Mucosa of descending colon (tissue), 3 donors: ENCODE results near the gene ITPKC. TPM values are rescaled to one million over a fixed set of nuclear protein-coding genes. Genes with fewer than 3 reads are reported as not detected.

Experiments
- ATAC-seq: fragments of 200-7000 bp; cut with Tn5 transposase; one replicate; pipeline ENCODE4 v1.9.1; 2020; ENCODE audit warnings: mild to moderate bottlenecking, moderate library complexity
- DNase-seq, 3 donors: peaks; one replicate each; pipeline ENCODE4 v3.0.0-alpha.2; 2020
- H3K36me3 ChIP-seq: fragments of 200-600 bp; one replicate; pipeline ENCODE4 v1.8.0; 2021; ENCODE audit warnings: low read depth, mild to moderate bottlenecking
- H3K4me1 ChIP-seq: fragments of 200-600 bp; one replicate; pipeline ENCODE4 v1.8.0; 2021; ENCODE audit warnings: low read depth, mild to moderate bottlenecking
- H3K4me3 ChIP-seq: fragments of 200-600 bp; one replicate; pipeline ENCODE4 v1.8.0; 2021; ENCODE audit warnings: mild to moderate bottlenecking
- H3K9me3 ChIP-seq: fragments of 200-600 bp; one replicate; pipeline ENCODE4 v1.8.0; 2021; ENCODE audit warnings: mild to moderate bottlenecking
- intact Hi-C, 2 donors: fragments of 100-400 bp; cut with DNase I in 1 of 2; cut with micrococcal nuclease in 1 of 2; formaldehyde crosslinking; loops; one replicate each; pipeline versions ENCODE4 v1.11.0 to v1.11.1; 2022; cut with DNase I, micrococcal nuclease
- total RNA-seq, 3 donors: library from RNA; stranded (reverse); fragmentation: NEBNext Ultra II Directional in 2 of 3; extraction: Animal tissue kit (Norgen Biotek cat#: 25700) in 2 of 3; gene quantifications; one replicate each; pipeline versions ENCODE4 v1.2.1 to v1.2.4, GENCODE V29; 2021 to 2023
- TF ChIP-seq, protein P1 (sequence below): fragments of 200-600 bp; IDR thresholded peaks from one replicate; pipeline ENCODE4 v1.8.0; 2022; ENCODE audit warnings: antibody characterized with exemption, mild to moderate bottlenecking
- donor health status: DM: no; HTN: no; CAD: no; lungs with moderate emphysema.
- donor health status: DM: no; HTN: no; CAD: no.
- donor health status: DM: no; HTN: yes; CAD: no.

The ITPKC gene
- total RNA-seq, 3 donors from 2014 or later = 22.1 to 26.1 (median 23.2) TPM

DNA sequence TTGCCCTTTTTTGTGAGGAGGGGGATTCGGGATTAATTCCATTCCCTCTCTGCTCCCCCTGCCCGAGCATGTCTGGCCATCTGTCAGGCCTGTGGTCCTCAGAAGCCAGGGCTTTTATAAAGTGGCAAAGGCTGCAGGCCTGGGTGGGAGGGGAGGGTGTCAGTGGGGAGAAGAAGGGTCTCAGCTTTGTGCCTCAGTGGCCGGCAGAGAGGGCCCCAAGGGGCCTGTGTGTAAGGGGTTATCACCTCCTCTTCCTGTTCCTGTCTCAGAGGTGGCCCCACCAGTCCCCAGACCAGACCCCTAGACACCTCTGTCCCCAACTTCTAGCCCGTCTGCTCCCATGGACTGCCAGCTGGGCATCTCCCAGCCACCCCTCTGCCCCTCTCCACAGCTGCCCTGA is 23.0 kb upstream of the ITPKC start:
- Histone ChIP-seq H3K36me3 (no peaks in the 10 kb centered on the region), H3K9me3 (no peaks in the 10 kb centered on the region), H3K4me3 (no peak overlapping the region), H3K4me1 (no peaks in the 10 kb centered on the region)
- DNase-seq (no peak), ATAC-seq (no peak)
- intact Hi-C loops = no loop called here
- TF ChIP-seq, protein P1, sequence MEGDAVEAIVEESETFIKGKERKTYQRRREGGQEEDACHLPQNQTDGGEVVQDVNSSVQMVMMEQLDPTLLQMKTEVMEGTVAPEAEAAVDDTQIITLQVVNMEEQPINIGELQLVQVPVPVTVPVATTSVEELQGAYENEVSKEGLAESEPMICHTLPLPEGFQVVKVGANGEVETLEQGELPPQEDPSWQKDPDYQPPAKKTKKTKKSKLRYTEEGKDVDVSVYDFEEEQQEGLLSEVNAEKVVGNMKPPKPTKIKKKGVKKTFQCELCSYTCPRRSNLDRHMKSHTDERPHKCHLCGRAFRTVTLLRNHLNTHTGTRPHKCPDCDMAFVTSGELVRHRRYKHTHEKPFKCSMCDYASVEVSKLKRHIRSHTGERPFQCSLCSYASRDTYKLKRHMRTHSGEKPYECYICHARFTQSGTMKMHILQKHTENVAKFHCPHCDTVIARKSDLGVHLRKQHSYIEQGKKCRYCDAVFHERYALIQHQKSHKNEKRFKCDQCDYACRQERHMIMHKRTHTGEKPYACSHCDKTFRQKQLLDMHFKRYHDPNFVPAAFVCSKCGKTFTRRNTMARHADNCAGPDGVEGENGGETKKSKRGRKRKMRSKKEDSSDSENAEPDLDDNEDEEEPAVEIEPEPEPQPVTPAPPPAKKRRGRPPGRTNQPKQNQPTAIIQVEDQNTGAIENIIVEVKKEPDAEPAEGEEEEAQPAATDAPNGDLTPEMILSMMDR = no peak

DNA sequence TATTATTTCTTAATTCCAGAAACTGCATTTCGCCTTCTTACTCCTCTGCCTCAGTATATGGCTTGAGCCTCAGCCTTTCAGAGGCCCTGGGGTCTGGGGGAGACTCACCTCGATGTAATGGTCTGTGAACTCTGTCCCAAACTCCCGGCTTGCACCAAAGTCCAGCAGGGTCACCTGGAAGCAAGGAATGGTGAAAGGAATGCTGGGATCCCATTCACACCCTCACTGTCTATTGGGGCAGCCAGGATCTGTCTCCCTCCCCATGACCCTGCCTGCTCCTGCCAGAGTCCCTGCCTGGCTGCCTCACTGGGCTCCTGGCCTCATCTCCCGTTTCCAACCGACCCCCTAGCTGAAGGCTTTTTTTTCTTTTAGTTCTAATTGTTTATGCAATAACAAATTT is 21.0 kb upstream of the ITPKC start:
- no peak overlapping the region for H3K4me3 ChIP-seq
- no peaks in the 10 kb centered on the region for H3K36me3 ChIP-seq
- no peaks in the 10 kb centered on the region for H3K4me1 ChIP-seq
- DNase-seq (no peak), ATAC-seq (no peak)
- H3K9me3 ChIP-seq = no peaks in the 10 kb centered on the region
- TF ChIP-seq, protein P1 = no peak
- intact Hi-C loops = no loop called here

DNA sequence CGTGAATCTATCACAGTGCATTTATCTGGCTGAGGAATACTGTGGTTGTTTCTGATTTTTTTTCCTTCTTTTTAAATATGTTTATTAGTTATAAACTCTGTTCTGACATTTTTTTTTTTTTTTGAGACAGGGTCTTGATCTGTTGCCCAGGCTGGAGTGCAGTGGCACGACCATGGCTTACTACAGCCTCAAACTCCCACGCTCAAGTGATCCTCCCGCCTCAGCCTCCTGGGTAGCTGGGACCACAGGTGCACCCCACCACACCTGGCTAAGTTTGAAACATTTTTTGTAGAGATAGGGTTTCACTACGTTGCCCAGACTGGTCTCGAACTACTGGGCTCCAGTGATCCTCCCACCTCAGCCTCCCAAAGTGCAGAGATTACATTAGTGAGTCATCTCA is 19.9 kb upstream of the ITPKC start:
- no peak for ATAC-seq
- DNase-seq = no peak

DNA sequence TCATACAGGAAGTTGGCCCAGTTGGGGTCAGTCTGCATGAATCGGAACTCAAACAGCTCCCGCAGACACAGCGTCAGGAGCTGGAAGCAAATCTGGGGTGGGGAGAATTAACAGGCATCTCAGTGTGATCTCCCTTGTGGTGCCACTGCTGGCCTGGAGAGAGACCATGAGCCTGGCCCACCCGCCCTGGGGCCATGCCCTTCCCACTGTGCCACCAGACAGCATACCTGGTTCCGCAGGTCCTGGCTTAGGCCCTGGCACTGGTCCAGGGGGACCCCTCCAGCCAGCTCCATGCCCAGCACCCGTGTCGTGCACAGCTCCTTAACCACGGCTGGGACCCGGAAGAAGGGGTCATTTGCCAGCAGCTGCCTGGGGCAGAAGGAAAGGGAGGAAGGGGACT is 16.8 kb upstream of the ITPKC start:
- Histone ChIP-seq H3K9me3 (no peaks in the 10 kb centered on the region), H3K36me3 (peaks cover 3% of the 10 kb centered on the region), H3K4me3 (no peak overlapping the region), H3K4me1 (no peaks in the 10 kb centered on the region)
- intact Hi-C loops = no loop called here
- TF ChIP-seq, protein P1 = no peak
- ATAC-seq = no peak
- DNase-seq = no peak

More for the DNA sequence above, 19.9 kb upstream of the ITPKC start:
- Histone ChIP-seq H3K9me3 (no peaks in the 10 kb centered on the region), H3K36me3 (no peaks in the 10 kb centered on the region), H3K4me3 (no peak overlapping the region), H3K4me1 (no peaks in the 10 kb centered on the region)
- TF ChIP-seq, protein P1 = no peak
- intact Hi-C loops = no loop called here

DNA sequence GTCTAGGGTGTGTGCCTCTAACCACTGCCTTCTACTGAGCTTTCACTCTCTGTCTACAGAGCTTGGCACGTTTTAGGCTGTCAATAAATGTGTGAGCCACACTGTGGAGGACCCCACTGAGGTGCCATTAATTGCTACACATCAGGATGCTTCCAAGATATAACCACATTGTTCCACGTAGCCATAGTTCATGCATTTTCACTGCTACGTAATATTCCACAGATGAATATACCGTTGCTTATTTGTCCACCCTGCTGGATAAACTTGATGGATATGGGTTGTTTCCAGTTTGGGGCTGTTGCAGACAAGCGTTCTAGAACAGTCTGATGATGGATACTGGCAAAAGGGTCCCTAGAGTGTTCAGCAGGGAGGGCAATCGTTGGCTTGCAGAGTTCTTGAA is 15.2 kb upstream of the ITPKC start:
- intact Hi-C loops = no loop called here
- Histone ChIP-seq H3K4me3 (no peak overlapping the region), H3K36me3 (peaks cover 3% of the 10 kb centered on the region), H3K9me3 (no peaks in the 10 kb centered on the region), H3K4me1 (no peaks in the 10 kb centered on the region)
- no peak for ATAC-seq
- TF ChIP-seq, protein P1 = no peak
- DNase-seq = no peak
